Prostate gland (tissue), 1 donor: ENCODE results near the gene RPS6KA2.

Experiments
- POLR2A ChIP-seq: fragments of 450-650 bp; IDR thresholded peaks from one replicate; pipeline ENCODE4 v1.6.1; 2016; ENCODE audit warnings: antibody characterized with exemption, mild to moderate bottlenecking
- POLR2AphosphoS5 ChIP-seq: sonication (generic); formaldehyde crosslinking; IDR thresholded peaks from one replicate; pipeline ENCODE4 v1.6.1; 2017; ENCODE audit warnings: antibody characterized with exemption

- TF ChIP-seq POLR2A (no peak), POLR2AphosphoS5 (no peak)
Measured at GRCh38 chr6:166439366-166440091, 187.5 kb downstream of the RPS6KA2 start.
